ENCODE data around the gene IFT43. TPM values are rescaled to one million over a fixed set of nuclear protein-coding genes. Genes with fewer than 3 reads are reported as not detected.
A peak's percentile ranks its signal among the peaks of the same experiment; 100 is the strongest.

Gene IFT43
- total and polyA plus RNA-seq, 9 of the 15 experiments (the other 6 are each of a cell fraction or from before 2014, with no cell fraction given), result 4.9 to 12.8 (median 8.0) TPM

GRCh38 chr14:75985618-75986438 is at the start of gene IFT43 (continued):
- TF ChIP-seq, protein P1, sequence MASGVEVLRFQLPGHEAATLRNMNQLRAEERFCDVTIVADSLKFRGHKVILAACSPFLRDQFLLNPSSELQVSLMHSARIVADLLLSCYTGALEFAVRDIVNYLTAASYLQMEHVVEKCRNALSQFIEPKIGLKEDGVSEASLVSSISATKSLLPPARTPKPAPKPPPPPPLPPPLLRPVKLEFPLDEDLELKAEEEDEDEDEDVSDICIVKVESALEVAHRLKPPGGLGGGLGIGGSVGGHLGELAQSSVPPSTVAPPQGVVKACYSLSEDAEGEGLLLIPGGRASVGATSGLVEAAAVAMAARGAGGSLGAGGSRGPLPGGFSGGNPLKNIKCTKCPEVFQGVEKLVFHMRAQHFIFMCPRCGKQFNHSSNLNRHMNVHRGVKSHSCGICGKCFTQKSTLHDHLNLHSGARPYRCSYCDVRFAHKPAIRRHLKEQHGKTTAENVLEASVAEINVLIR (CRISPR knock-in tag; IDR thresholded peaks at IDR 0.05), result peak; percentile 78
- peak; percentile 46 for TF ChIP-seq CXXC5 (CRISPR knock-in tag; IDR thresholded peaks at IDR 0.05)
- peak; percentile 71; the same call in 1 of the 2 replicates for TF ChIP-seq SP1 (CRISPR knock-in tag; IDR thresholded peaks at IDR 0.05)
- peak; percentile 21; the same call in 1 of the 2 replicates for TF ChIP-seq SIN3B (IDR thresholded peaks at IDR 0.05; ENCODE audit: low read depth)
- TF ChIP-seq RFX1 (IDR thresholded peaks at IDR 0.05), result peak; percentile 89
- TF ChIP-seq ZFP91 (CRISPR knock-in tag; IDR thresholded peaks at IDR 0.05), result peak; percentile 97
- peak; percentile 45; the same call in 1 of the 2 replicates for TF ChIP-seq ETV5 (CRISPR knock-in tag; IDR thresholded peaks at IDR 0.05; ENCODE audit: low read depth)
- TF ChIP-seq CREBBP (IDR thresholded peaks at IDR 0.05; ENCODE audit: low read depth, low read length), result no peak
- TF ChIP-seq ZNF592 (IDR thresholded peaks at IDR 0.05), result no peak
- TF ChIP-seq, protein P2, sequence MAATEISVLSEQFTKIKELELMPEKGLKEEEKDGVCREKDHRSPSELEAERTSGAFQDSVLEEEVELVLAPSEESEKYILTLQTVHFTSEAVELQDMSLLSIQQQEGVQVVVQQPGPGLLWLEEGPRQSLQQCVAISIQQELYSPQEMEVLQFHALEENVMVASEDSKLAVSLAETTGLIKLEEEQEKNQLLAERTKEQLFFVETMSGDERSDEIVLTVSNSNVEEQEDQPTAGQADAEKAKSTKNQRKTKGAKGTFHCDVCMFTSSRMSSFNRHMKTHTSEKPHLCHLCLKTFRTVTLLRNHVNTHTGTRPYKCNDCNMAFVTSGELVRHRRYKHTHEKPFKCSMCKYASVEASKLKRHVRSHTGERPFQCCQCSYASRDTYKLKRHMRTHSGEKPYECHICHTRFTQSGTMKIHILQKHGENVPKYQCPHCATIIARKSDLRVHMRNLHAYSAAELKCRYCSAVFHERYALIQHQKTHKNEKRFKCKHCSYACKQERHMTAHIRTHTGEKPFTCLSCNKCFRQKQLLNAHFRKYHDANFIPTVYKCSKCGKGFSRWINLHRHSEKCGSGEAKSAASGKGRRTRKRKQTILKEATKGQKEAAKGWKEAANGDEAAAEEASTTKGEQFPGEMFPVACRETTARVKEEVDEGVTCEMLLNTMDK (IDR thresholded peaks at IDR 0.05; ENCODE audit: borderline replicate concordance, insufficient read depth, low read depth, low read length, poor library complexity, severe bottlenecking), result peak; percentile 26
- TF ChIP-seq, protein P3, sequence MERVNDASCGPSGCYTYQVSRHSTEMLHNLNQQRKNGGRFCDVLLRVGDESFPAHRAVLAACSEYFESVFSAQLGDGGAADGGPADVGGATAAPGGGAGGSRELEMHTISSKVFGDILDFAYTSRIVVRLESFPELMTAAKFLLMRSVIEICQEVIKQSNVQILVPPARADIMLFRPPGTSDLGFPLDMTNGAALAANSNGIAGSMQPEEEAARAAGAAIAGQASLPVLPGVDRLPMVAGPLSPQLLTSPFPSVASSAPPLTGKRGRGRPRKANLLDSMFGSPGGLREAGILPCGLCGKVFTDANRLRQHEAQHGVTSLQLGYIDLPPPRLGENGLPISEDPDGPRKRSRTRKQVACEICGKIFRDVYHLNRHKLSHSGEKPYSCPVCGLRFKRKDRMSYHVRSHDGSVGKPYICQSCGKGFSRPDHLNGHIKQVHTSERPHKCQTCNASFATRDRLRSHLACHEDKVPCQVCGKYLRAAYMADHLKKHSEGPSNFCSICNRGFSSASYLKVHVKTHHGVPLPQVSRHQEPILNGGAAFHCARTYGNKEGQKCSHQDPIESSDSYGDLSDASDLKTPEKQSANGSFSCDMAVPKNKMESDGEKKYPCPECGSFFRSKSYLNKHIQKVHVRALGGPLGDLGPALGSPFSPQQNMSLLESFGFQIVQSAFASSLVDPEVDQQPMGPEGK (CRISPR knock-in tag; IDR thresholded peaks at IDR 0.05; ENCODE audit: borderline replicate concordance), result no peak
- TF ChIP-seq NRF1 (conservative IDR thresholded peaks at IDR 0.05 in 1 of 2, IDR thresholded peaks at IDR 0.05 in 1 of 2), result peak; percentile 28 to 35; a peak in 2 of 4 replicates
- TF ChIP-seq HDGF (IDR thresholded peaks at IDR 0.05), result no peak

Data from K562 (cell line).